Measurements from ENCODE around the gene KIAA1671.
A peak's percentile ranks its signal among the peaks of the same experiment; 100 is the strongest.

The KIAA1671 gene

DNA sequence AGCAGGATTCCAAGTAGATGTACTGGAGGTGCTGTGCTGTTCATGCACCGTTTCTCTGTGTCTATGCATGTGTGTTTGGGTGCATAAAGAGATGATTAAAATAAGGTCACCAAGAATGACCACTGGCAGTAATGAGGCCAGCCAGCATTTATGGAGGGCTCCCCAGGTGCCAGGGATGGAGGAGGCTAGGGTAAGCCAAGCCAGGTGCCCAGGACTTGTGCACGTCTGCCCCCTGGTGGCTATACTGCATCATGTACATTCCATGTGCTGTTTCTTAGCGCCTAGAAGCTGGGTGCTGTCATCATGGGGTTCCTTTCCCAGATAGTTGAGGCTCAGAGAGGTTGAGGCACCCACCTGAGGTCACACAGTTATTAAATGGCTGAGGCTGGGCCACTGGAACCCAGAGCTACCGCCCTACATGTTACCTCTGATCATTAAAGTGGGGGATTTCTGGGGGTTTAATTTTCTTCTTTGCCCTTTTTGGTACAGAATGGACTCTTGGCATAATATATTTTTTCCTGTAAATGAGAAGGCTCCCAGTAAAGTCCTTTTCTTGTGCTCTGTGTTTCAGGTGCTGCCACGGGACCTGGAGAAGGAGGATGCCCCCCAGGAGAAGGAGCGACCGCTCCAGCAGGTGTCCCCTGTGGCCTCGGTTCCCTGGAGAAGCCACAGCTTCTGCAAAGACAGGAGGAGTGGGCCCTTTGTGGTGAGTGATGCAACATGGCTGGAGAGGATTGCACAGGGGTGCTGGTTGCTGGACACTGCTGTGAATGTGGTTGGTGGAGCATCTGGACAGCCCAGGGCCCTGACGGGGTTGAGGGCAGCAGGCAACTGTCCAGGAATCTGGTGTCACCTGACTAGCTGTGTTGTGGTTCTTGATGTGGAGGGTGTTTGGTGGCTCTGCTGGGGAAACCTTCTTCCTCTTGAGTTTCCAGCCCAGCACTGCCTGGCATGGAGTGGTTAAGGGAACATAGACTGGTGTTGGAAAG lies 96.4 kb downstream of the KIAA1671 start:
- DNase-seq: peak; percentile 65

GRCh38 chr22:25049770-25050169 lies 97.3 kb downstream of the KIAA1671 start:
- no peak for DNase-seq

GRCh38 chr22:25050566-25050965 lies 98.0 kb downstream of the KIAA1671 start:
- no peak for DNase-seq

- DNase-seq: no peak
Observed at GRCh38 chr22:25051073-25051472, 98.6 kb downstream of the KIAA1671 start.

DNA sequence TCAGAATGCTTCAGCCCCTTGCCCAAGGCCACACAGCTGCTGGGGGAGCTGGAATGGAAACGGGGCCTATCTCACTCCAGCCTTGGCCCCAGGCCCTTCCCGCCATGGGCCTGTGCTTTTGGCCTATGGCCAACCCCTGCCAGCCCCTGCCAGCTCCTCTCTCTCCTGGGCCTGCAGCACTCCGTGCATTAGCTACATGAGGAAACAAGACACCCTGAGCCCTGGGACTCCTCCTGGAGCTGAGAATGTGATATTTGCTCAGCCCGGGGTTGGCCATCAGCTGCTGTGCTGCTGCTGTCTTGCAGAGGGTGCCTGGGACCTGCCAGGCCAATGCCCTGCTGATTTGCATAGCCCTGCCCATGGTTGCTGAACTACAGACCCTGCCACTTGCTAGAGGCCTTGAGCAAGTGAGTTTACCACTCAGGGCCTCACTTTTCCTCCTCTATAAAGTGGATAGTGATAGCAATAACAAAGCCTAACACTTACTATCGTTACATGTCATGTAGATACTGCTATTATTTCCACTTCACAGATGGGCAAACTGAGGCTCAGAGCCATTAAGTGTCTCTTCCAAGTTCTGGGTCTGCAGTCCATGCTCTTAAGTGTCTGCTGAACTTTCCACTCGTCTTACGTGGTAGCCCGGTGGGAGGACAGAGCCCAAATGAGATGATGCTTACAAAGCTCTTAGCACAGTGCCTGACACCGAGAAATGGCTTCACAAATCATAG lies 99.6 kb downstream of the KIAA1671 start:
- DNase-seq: no peak

GRCh38 chr22:25053153-25053805 lies 100.8 kb downstream of the KIAA1671 start:
- DNase-seq: no peak

DNA sequence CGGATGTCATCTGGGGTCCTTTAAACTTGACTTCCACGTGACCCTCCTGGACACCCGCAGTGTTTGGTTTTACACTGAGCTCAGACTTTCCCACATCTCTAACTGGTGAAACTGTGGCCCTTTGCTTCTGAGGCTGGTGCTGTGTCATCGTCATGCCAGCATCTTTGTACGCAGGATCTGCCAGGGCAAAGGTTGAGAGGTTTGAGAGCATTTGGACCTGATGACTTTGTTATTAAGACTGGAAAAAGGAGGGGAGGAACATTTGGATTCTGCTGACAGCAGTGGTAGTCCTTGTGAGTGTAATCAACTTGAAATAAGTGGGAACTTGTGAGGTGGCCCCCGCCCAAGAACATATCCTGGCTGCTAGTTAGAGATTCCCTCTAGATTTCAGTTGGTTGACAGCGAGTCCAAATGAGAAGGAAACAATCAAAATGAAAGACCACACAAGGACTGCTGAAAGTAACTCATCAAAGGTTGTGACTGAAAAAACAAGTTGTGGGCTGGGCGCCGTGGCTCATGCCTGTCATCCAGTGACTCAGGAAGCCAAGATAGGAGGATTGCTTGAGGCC lies 102.5 kb downstream of the KIAA1671 start:
- DNase-seq: no peak

GRCh38 chr22:25057013-25057881 lies 104.7 kb downstream of the KIAA1671 start:
- DNase-seq: peak; percentile 49

DNA sequence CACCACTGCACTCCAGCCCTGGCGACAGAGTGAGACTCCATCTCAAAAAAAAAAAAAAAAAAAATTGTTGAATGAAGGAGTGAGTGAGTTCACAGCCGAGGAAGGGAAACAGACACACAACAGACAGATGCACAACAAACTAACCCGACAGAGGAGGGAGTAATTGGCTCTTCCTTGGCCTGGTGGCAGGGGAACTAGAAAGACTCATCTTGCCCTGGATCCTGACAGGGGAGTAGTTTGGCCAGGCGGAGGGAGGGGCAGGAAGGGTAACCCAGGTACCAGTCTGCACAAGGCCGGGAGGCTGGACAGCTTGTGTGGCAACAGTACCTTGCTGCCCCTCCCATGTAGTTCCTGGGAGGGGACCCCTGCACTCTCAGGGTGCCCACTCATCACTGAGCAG lies 106.9 kb downstream of the KIAA1671 start:
- DNase-seq: no peak

DNA sequence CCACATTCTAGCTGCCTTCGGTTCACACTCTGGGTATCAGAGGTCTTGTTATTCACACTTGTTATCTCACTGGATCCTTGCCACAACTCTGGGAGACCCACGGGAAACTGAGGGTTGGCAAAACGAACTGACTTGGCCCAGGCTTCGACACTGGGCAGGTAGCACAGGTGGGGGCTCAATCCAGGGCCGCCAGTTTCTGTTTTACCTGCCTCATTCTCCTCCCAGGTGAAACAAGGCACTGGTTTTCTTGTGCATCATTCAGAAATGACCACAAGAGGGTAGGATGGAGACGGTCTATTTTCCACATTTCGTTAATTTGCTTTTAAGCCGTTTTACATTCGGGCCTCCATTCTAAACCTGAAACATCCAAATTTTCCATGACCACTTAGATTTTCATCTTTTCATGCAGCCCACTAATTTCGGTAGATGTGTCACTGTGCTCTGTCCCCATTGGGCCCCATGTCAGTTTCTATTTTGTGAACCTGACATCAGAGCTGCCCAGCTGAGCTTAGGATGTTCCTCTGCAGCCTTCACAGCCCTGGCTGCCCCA lies 108.1 kb downstream of the KIAA1671 start:
- DNase-seq: no peak

- DNase-seq: no peak
Observed at GRCh38 chr22:25061134-25061533, 108.6 kb downstream of the KIAA1671 start.

DNA sequence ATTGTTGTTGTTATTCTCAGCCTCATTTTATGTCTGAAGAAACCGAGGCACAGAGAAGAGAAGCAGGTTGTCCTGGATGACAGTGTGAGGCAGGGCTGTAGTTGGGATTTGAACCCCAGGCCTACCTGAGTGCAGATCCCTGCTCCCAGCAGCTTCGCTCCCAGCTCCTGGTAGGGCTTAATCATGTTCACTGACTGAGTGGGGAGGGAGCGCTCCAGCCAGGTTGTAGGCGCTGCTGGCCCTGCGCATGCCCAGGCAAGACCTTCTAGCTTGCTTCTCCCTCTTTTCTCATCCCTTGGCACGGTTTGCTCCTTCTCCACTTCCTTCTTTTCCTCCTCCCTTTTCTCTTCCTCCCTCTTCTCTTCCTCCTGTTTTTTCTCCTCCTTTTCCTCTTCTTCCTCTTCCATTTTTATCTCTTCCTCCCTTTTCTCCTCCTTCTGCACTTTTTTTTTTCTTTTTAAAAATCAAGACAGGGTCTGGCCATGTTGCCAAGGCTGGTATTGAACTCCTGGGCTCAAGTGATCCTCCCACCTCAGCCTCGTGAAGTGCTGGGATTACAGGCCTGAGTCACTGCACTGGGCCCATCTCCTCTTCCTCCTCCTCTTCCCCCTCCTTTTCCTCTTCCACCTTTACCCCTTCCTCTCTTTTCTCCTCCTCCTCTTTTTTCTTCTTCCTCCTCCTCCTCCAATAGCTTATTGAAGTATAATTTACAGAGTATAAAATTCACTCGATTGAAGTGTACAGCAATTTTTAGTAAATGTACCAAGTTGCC lies 109.3 kb downstream of the KIAA1671 start:
- DNase-seq: no peak

GRCh38 chr22:25062386-25063085 lies 110.0 kb downstream of the KIAA1671 start:
- peak; percentile 86 for DNase-seq

DNA sequence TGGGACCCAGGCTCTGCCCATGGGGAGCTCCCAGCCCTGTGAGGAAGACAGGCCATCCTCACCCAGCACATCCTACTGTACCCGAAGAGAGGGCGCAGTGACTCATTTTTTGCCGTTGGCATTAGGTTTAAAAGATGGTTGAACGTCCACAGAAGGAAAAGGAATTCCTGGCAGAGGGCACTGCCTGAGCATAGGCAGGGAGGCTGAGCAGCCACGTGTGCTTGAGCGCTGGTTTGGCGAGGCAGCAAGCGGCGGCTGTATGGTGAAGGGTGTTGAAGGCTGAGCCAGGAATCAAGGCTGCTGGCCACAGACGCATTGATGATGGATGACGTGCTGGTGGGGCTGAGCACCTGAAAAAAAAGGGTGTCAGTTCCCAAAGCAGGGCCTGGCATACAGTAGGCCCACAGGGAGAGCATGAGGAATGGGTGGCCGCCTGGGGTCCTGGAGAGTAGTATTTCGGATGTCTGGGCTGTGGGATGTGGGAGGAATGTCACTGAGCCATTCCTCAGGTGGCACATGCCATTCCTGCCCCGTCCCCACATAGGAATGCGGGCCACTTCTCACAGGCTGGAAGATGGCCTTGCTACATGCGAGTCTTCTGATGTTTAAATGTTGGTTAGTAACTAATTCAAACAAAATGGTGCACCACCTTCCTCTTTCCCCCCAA lies 112.5 kb downstream of the KIAA1671 start:
- DNase-seq: no peak

DNA sequence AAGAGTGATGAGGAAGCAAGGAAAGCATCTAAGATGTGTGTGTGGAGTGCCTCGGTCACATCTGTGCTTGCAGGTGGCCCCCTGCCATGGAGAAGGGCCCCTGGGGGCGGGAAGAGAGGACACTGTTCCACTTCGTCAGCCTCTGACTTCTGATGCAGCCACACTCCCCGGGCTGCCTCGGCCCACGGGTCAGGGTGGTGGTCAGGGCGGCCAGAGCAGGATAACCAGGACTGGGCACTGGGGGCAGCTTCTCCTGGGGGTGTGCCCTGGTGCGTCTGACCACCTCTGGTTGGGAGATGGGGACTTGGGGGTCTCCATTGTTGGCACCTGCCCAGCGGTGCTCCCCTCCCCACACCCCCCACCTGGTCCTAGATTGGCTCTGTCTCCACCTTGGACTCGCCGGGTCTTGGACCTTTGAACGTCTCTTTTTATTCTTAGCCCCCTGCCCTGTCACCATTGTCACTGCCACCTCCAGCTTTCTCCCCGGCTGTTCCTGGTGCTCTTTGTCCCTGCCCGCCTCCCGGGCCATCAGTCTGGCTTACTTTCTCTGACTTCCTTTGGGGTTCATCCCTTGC lies 114.4 kb downstream of the KIAA1671 start:
- DNase-seq: no peak

DNA sequence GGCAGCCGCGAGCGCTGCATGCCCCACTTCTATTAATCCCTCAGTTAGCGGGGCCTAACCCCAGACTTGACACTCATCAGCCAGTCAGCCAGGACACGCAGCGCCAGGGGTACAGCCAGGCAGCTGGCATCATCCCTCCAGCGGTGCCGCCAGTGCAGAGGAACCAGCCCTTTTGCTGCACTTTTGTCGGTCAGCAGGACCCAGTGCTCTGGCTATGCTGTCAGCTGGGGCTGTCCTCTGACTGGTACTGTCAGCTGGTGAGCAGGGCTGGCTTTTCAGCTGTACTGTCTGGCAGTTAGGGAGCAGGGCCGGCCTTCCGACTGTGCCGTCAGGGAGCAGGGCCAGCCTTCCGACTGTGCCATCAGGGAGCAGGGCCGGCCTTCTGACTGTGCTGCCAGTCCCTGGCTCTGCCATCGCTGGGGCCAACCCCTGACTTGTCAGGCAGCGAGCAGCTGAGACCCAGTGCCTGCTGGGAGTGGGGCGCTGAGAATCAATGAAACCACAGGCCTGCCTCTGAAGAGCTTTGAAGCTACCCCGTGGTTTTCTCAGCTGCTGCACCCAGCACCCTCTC lies 115.4 kb downstream of the KIAA1671 start:
- DNase-seq: peak; percentile 90

DNA sequence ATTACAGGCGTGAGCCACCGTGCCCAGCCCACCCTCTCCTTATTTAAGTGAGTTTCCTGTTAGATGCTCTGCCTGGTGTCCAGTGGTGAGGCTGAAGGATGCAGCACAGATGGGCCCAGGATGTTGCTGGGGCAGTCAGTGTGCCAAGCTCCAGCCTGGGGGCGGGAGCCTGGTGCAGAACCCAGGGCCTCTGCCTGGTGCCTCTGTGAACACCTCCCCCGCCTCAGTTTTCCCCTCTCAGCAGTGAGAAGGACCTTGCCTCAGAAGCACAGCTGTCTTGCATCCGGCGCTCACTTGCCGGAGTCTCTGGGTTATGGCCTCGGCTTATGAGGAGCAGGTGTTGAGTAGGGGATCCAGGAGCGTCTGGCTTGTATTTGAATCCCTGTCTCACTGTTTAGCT lies 116.2 kb downstream of the KIAA1671 start:
- DNase-seq: peak; percentile 31

DNA sequence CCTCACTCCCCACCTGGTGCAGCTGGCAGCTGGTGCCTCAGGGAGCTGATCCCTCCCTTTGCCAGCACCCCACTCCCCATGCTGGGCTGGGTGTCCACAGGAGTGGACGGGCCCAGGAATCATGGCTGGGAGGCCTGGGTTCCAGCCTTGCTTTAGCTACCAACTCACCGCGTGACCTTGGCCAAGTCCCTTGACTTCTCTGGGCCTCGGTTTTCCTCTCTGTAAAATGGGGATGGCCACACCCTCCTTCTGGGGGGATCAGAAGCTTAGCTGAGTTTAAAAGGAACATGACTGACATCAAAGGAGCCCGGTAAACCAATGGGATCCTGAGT lies 116.9 kb downstream of the KIAA1671 start:
- no peak for DNase-seq

All from CD4-positive, alpha-beta T cell treated with Interleukin-15 for 1 hour (primary cell).